Measurements from ENCODE around the gene SDE2.
"Not testable (repeated sequence)": the region's sequence is repeated elsewhere in the genome, so short reads cannot be mapped to it uniquely, and the experiment has no call there.

DNA sequence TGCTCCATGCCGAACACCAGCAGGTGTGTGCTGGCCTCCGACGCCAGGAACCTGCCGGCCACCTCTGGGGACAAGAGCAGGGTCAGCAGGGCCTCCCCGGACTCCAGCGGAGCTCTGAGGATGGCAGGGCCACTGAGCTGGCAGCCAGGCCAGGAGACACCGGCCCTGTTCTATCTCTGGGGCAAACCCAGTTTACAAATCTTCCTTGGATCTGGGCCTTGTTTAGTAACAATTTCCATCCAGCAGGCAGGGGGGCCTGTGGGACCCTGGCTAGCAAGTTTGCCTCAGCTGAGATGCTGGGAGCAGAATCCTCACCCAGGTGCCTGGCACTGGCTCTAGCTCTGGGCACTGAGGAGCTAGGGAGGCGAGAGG lies 59.2 kb downstream of the SDE2 start:
- TF ChIP-seq, protein P1, sequence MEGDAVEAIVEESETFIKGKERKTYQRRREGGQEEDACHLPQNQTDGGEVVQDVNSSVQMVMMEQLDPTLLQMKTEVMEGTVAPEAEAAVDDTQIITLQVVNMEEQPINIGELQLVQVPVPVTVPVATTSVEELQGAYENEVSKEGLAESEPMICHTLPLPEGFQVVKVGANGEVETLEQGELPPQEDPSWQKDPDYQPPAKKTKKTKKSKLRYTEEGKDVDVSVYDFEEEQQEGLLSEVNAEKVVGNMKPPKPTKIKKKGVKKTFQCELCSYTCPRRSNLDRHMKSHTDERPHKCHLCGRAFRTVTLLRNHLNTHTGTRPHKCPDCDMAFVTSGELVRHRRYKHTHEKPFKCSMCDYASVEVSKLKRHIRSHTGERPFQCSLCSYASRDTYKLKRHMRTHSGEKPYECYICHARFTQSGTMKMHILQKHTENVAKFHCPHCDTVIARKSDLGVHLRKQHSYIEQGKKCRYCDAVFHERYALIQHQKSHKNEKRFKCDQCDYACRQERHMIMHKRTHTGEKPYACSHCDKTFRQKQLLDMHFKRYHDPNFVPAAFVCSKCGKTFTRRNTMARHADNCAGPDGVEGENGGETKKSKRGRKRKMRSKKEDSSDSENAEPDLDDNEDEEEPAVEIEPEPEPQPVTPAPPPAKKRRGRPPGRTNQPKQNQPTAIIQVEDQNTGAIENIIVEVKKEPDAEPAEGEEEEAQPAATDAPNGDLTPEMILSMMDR (IDR thresholded peaks at IDR 0.05; ENCODE audit: insufficient read depth, low read length, poor library complexity, severe bottlenecking): not testable (repeated sequence)
- not testable (repeated sequence) for TF ChIP-seq EZH2phosphoT487 (conservative IDR thresholded peaks at IDR 0.05; ENCODE audit: low read length)
